ENCODE measurements around the gene FSTL5.

FSTL5 gene

DNA sequence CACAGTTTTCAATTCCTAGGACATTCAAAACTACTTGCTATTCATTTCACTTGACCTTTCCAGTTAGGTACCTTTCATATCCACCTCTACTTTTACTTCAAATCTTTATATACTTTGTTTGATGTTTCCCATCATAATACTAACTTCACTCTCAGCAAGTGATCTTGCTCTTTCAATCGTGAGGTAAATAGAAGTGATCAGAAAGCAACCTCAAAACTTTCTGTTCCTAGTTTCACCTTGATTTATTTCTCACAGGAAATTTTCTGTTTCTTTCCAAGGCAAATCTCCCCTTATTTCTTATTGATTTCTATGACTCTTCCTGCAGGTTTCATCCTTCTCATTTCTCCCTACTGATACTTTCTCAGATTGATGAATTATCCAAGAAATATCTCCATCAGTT, 623.5 kb downstream of the FSTL5 start:
- Histone ChIP-seq H3K4me3 (ENCODE audit: low read depth, low read length) (no peak overlapping the region), H3K4me1 (no peaks in the 10 kb centered on the region), H3K36me3 (no peaks in the 10 kb centered on the region), H3K9me3 (no peaks in the 10 kb centered on the region; the same call in 1 of the 2 replicates), H3K27me3 (no peaks in the 10 kb centered on the region)
- no peak for DNase-seq
- TF ChIP-seq, protein P1, sequence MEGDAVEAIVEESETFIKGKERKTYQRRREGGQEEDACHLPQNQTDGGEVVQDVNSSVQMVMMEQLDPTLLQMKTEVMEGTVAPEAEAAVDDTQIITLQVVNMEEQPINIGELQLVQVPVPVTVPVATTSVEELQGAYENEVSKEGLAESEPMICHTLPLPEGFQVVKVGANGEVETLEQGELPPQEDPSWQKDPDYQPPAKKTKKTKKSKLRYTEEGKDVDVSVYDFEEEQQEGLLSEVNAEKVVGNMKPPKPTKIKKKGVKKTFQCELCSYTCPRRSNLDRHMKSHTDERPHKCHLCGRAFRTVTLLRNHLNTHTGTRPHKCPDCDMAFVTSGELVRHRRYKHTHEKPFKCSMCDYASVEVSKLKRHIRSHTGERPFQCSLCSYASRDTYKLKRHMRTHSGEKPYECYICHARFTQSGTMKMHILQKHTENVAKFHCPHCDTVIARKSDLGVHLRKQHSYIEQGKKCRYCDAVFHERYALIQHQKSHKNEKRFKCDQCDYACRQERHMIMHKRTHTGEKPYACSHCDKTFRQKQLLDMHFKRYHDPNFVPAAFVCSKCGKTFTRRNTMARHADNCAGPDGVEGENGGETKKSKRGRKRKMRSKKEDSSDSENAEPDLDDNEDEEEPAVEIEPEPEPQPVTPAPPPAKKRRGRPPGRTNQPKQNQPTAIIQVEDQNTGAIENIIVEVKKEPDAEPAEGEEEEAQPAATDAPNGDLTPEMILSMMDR (IDR thresholded peaks at IDR 0.05; ENCODE audit: low read depth, low read length), result no peak

DNA sequence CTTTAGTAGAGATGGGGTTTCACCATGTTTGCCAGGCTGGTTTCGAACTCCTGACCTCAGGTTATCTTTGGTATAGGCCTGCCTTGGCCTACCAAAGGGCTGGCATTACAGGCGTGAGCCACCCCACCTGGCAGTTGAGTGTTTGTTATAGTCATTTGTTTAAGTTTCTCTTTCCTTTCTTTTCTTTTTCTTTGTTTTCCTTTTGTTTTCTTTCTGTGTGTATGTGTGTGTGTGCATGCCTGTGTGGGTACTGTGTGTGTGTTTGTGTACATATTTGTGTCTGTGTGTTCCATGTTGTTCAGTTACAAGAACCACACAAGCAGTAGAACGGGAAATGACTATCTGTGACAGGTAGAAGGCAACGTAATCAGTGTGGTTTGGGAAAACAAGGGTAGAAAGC, 624.9 kb downstream of the FSTL5 start:
- Histone ChIP-seq H3K4me3 (ENCODE audit: low read depth, low read length) (no peak overlapping the region), H3K9me3 (no peaks in the 10 kb centered on the region; the same call in 1 of the 2 replicates), H3K4me1 (no peaks in the 10 kb centered on the region), H3K36me3 (no peaks in the 10 kb centered on the region), H3K27me3 (no peaks in the 10 kb centered on the region)
- no peak for DNase-seq
- TF ChIP-seq, protein P1 (IDR thresholded peaks at IDR 0.05; ENCODE audit: low read depth, low read length), result no peak

DNA sequence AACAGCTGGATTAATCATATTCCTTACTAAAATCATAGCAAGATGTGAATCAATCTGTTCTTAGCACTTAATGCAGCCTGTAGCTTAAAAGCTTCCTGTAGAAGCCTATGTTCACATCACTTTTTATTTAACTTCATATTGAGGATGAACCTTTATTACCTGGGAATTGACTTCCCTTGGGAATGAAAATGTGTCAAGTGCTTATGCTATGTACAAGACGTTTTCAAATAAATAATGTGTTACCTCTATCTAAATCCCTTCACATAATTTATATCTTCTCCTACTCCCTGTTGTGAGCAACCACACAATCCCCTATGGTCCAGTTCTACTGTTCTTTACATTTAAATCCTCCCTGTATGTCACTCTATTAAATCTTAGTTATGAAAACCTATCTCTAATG, 633.1 kb downstream of the FSTL5 start:
- Histone ChIP-seq H3K4me3 (ENCODE audit: low read depth, low read length) (no peak overlapping the region), H3K4me1 (no peaks in the 10 kb centered on the region), H3K36me3 (no peaks in the 10 kb centered on the region), H3K9me3 (no peaks in the 10 kb centered on the region; the same call in 1 of the 2 replicates), H3K27me3 (no peaks in the 10 kb centered on the region)
- DNase-seq, result no peak
- TF ChIP-seq, protein P1 (IDR thresholded peaks at IDR 0.05; ENCODE audit: low read depth, low read length), result no peak

DNA sequence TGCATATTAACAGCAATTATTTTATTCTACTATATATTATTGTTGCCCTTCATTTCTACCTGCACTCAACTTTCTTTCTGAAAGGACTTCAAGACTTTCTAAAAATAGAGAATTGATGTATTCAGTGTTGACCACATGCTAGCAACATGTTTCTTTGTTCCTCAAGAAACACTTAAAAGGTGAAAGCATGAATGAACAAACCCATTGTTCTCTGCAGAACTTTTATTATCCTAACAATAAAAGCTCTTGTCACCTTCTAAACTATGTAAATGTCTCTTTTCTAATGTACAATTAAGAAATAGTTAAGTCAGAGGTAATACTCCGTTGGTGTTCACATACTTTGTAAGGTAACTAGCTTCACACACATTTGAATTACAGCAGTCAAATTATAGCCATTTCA, 638.7 kb downstream of the FSTL5 start:
- TF ChIP-seq, protein P1 (IDR thresholded peaks at IDR 0.05; ENCODE audit: low read depth, low read length), result no peak
- DNase-seq, result no peak
- no peak overlapping the region for H3K4me3 ChIP-seq (ENCODE audit: low read depth, low read length)

DNA sequence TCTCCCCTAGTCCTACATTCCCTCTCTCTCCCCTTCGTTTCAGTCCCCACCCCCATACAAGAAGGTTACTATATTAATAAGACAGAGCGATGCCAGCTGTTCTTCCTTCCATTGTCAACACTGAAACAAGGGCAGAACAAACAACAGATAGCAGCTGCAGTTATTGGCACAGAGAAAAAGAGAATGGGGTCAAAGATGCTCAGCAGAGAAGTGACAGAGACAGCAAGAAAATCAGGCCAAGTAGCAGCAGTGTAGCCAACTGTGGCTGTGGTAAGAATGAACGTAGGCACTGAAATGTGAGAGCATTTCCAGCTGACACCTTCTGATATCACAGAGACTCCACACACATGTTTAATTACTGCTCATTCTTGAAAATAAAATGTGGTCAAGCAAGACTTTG, 641.8 kb downstream of the FSTL5 start:
- H3K27me3 ChIP-seq, result no peaks in the 10 kb centered on the region

More for the DNA sequence above, 638.7 kb downstream of the FSTL5 start:
- H3K9me3 ChIP-seq, result no peaks in the 10 kb centered on the region
- H3K4me1 ChIP-seq, result no peaks in the 10 kb centered on the region
- H3K27me3 ChIP-seq, result no peaks in the 10 kb centered on the region
- H3K36me3 ChIP-seq, result no peaks in the 10 kb centered on the region

DNA sequence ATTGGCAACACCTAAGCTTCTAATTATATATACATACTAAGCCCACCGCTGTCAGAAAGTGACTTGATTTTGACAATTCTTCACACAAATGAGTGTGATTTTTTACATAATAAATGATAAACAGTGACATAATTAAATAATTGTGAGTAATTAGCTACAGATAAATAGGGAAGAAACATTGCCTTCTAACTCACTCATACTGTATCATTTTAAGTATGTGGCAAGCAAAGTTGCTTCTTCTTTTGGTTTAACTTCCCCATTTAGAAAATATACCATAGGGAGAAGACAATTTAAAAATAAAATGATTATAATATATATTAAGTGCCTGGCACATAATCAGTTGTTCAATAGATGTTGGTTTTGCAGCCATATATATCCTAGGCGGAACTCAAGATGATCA, 644.2 kb downstream of the FSTL5 start:
- no peak for DNase-seq
- no peaks in the 10 kb centered on the region for H3K27me3 ChIP-seq
- H3K36me3 ChIP-seq, result no peaks in the 10 kb centered on the region
- H3K4me1 ChIP-seq, result no peaks in the 10 kb centered on the region
- TF ChIP-seq, protein P1 (IDR thresholded peaks at IDR 0.05; ENCODE audit: low read depth, low read length), result no peak
- H3K9me3 ChIP-seq, result no peaks in the 10 kb centered on the region
- no peak overlapping the region for H3K4me3 ChIP-seq (ENCODE audit: low read depth, low read length)

More for the DNA sequence above, 641.8 kb downstream of the FSTL5 start:
- Histone ChIP-seq H3K36me3 (no peaks in the 10 kb centered on the region), H3K9me3 (no peaks in the 10 kb centered on the region), H3K4me1 (no peaks in the 10 kb centered on the region), H3K4me3 (ENCODE audit: low read depth, low read length) (no peak overlapping the region)
- TF ChIP-seq, protein P1 (IDR thresholded peaks at IDR 0.05; ENCODE audit: low read depth, low read length), result no peak
- no peak for DNase-seq

Measured in BE2C (cell line).